Keratinocyte (primary cell): Measurements from ENCODE around the gene ASCL4. TPM values are rescaled to one million over a fixed set of nuclear protein-coding genes. Genes with fewer than 3 reads are reported as not detected.

Experiments used
- DNase-seq: peaks from one replicate; pipeline ENCODE4 v3.0.0-alpha.2; 2011; ENCODE audit warnings: low read depth, missing footprints, low spot score
- FAIRE-seq: peaks from 2 replicates; lab custom pipeline; 2011; peaks lifted over from hg19 to GRCh38; lab: Jason Lieb, UNC
- H2AFZ ChIP-seq: 2 replicates; pipeline ENCODE4 v1.6.0; 2012; ENCODE audit warnings: low read length, control low read depth, inconsistent platforms; ENCODE audit not compliant: control insufficient read depth
- H3K27ac ChIP-seq: 2 replicates; pipeline ENCODE4 v1.5.1; 2011; ENCODE audit warnings: low read length; ENCODE audit not compliant: control insufficient read depth, insufficient read depth
- H3K27me3 ChIP-seq: 3 replicates; pipeline ENCODE4 v1.6.0; 2011; ENCODE audit warnings: low read length; ENCODE audit not compliant: control insufficient read depth, insufficient read depth; ENCODE audit errors: extremely low read depth
- H3K36me3 ChIP-seq, 2 experiments: 2 replicates in 1 of 2; 3 replicates in 1 of 2; pipeline ENCODE4 v1.5.1; 2011; ENCODE audit warnings: low read length in 2 of 2, mild to moderate bottlenecking in 1 of 2; ENCODE audit not compliant: control insufficient read depth in 2 of 2, insufficient read depth in 2 of 2; ENCODE audit errors: extremely low read depth in 1 of 2
- H3K4me1 ChIP-seq: 3 replicates; pipeline ENCODE4 v1.5.1; 2011; ENCODE audit warnings: low read length; ENCODE audit not compliant: control insufficient read depth, insufficient read depth; ENCODE audit errors: extremely low read depth
- H3K4me2 ChIP-seq: 3 replicates; pipeline ENCODE4 v1.6.0; 2011; ENCODE audit warnings: low read depth, low read length; ENCODE audit not compliant: control insufficient read depth, insufficient read depth; ENCODE audit errors: extremely low read depth
- H3K4me3 ChIP-seq, 3 experiments: fragments of 200-600 bp in 1 of 3; sonication (generic) in 1 of 3; 2 replicates in 2 of 3; 3 replicates in 1 of 3; pipeline ENCODE4 v1.5.1; 2011 to 2016; ENCODE audit warnings: low read length in 3 of 3, mild to moderate bottlenecking in 3 of 3, control low read depth in 2 of 3, inconsistent platforms in 1 of 3, low read depth in 1 of 3, mixed read lengths in 1 of 3, mixed run types in 1 of 3, moderate library complexity in 1 of 3; ENCODE audit not compliant: control insufficient read depth in 2 of 3, insufficient read depth in 2 of 3; ENCODE audit errors: extremely low read depth in 1 of 3
- H3K79me2 ChIP-seq: 2 replicates; pipeline ENCODE4 v1.6.0; 2012; ENCODE audit warnings: low read length; ENCODE audit not compliant: control insufficient read depth, insufficient read depth
- H3K9ac ChIP-seq: 3 replicates; pipeline ENCODE4 v1.6.0; 2011; ENCODE audit warnings: low read length; ENCODE audit not compliant: control insufficient read depth, insufficient read depth; ENCODE audit errors: extremely low read depth
- H3K9me1 ChIP-seq: 3 replicates; pipeline ENCODE4 v1.6.0; 2011; ENCODE audit warnings: low read length; ENCODE audit not compliant: control insufficient read depth, insufficient read depth; ENCODE audit errors: extremely low read depth
- H3K9me3 ChIP-seq: 2 replicates; pipeline ENCODE4 v1.5.1; 2012; ENCODE audit warnings: low read depth, low read length; ENCODE audit not compliant: control insufficient read depth
- H4K20me1 ChIP-seq: 3 replicates; pipeline ENCODE4 v1.6.0; 2011; ENCODE audit warnings: low read length; ENCODE audit not compliant: control insufficient read depth, insufficient read depth; ENCODE audit errors: extremely low read depth
- EZH2 ChIP-seq: IDR thresholded peaks from one replicate; pipeline ENCODE4 v1.6.1; 2012; ENCODE audit warnings: inconsistent platforms, mild to moderate bottlenecking, low read length, moderate library complexity
- dilution Hi-C: fragments of 300-500 bp; cut with MboI; formaldehyde crosslinking; loops from one replicate; pipeline ENCODE4 v1.7.0; 2020; ENCODE audit warnings: low sequenced_read_pairs; ENCODE audit not compliant: extremely low pct_ligation_motif_present
- polyA plus RNA-seq, 5 experiments: library from polyadenylated mRNA; depleted of rRNA in 3 of 5; stranded (reverse) in 3 of 5; stranded (forward) in 1 of 5; unstranded in 1 of 5; fragments of >200 nt; gene quantifications; 1 replicate in 1 of 5; 2 replicates in 3 of 5; 3 replicates in 1 of 5; pipeline versions ENCODE4 v1.2.1 to v1.2.3, GENCODE V29; 2011 to 2012; ENCODE audit warnings: missing spikeins in 2 of 5, low read depth in 1 of 5, low replicate concordance in 1 of 5
- TF ChIP-seq, protein P1 (sequence below), 3 experiments: IDR thresholded peaks in 1 of 3; conservative IDR thresholded peaks in 1 of 3; optimal IDR thresholded peaks in 1 of 3; 2 replicates in 2 of 3; 3 replicates in 1 of 3; pipeline versions ENCODE3 to v1.5.1; 2011; ENCODE audit warnings: low read length in 3 of 3, mild to moderate bottlenecking in 3 of 3, moderate library complexity in 2 of 3, control low read depth in 1 of 3, inconsistent platforms in 1 of 3; ENCODE audit not compliant: insufficient read depth in 2 of 3; ENCODE audit errors: extremely low read depth in 1 of 3

ASCL4 gene
- polyA plus RNA-seq, 1 donor (not counting 4 experiments of a cell fraction or from before 2014, with no cell fraction given) = not detected

DNA sequence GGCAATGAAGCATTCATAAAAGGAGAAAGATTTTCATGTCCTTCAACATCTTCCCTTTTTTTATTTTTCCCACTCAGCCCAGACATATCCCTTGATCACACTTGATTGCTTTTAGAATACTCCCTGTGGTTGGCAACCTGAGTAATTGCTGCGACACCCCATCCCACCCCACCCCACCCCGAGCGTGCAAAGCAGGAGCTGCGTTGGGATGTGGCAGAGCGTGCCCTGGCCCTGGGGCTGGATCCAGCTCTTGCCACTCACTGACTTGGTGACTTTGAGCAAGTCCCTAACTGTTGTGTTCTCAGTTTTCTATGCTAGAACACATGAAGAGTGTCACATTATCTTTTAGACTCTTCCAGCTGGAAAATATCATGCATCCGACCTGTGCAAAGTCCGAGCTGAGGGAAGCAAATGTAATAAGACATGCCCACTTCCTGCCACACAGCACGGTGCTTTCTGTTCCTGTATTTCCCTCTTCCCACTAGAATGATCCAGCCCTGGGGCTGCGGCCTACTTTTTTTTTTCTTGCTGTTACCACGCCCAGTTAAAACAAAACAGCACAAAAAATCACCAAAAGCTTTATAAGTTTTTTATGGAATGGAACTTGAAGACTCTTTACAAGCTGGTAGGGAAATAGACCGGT, 4.0 kb downstream of the ASCL4 start:
- no peak overlapping the region for H3K9ac ChIP-seq
- no peak overlapping the region for H3K4me3 ChIP-seq
- H3K79me2 ChIP-seq = no peaks in the 10 kb centered on the region
- no peaks in the 10 kb centered on the region for H3K9me3 ChIP-seq
- dilution Hi-C loops = no loop called here
- no peak overlapping the region for H3K27ac ChIP-seq
- H3K9me1 ChIP-seq = no peaks in the 10 kb centered on the region
- DNase-seq (no peak), FAIRE-seq (peak; percentile 60)
- H3K4me2 ChIP-seq = peak overlapping the region; percentile 41
- H3K36me3 ChIP-seq = no peaks in the 10 kb centered on the region
- H3K4me1 ChIP-seq = peaks cover 3% of the 10 kb centered on the region
- H3K27me3 ChIP-seq = peaks cover 35% of the 10 kb centered on the region
- TF ChIP-seq EZH2 = no peak
- TF ChIP-seq, protein P1, sequence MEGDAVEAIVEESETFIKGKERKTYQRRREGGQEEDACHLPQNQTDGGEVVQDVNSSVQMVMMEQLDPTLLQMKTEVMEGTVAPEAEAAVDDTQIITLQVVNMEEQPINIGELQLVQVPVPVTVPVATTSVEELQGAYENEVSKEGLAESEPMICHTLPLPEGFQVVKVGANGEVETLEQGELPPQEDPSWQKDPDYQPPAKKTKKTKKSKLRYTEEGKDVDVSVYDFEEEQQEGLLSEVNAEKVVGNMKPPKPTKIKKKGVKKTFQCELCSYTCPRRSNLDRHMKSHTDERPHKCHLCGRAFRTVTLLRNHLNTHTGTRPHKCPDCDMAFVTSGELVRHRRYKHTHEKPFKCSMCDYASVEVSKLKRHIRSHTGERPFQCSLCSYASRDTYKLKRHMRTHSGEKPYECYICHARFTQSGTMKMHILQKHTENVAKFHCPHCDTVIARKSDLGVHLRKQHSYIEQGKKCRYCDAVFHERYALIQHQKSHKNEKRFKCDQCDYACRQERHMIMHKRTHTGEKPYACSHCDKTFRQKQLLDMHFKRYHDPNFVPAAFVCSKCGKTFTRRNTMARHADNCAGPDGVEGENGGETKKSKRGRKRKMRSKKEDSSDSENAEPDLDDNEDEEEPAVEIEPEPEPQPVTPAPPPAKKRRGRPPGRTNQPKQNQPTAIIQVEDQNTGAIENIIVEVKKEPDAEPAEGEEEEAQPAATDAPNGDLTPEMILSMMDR (optimal IDR thresholded peaks at IDR 0.05 in 1 of 3, IDR thresholded peaks at IDR 0.05 in 1 of 3, conservative IDR thresholded peaks at IDR 0.05 in 1 of 3; ENCODE audit: extremely low read depth in 1 of 3, insufficient read depth in 2 of 3, low read length in 3 of 3) = no peak
- H2AFZ ChIP-seq = peak overlapping the region; percentile 57
- no peaks in the 10 kb centered on the region for H4K20me1 ChIP-seq

DNA sequence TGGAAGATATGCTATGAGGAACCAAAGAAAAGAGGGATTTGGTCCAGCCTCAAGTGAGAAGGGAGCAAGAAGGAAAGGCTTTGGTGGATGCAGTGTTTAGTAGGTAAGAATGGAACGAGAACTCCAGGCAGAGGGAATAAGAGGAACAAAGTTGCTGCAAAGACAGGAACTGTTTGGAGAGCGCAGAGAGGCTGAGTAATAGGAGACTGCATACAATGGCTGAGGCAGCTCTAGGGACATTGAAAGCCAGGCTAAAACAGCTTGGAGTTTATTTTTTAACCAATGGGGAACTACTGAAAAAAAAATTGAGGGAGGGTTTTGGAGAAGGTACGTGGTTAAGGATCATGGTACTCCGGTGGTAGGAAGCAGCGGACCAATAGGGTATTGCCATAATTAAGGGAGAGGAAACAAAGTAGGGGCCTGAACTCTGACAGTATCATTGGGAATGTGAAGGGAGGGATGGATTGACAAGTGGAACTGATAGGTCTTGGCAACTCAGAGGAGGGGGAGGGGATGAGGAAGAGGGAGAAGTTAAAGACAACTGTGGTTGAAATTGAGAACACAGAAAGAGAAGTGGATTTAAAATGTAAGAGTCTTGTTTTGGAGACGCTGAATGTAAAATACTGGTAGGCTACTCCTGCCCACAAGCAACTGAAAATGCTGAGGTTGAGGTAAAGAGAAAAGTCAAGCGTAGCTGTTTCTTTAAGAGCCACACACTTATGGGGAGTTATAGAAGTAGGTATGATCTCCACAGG, 4.8 kb downstream of the ASCL4 start:
- Histone ChIP-seq H3K4me3 (no peak overlapping the region), H4K20me1 (no peaks in the 10 kb centered on the region), H3K27me3 (peaks cover 28% of the 10 kb centered on the region), H3K9me1 (no peaks in the 10 kb centered on the region), H3K79me2 (no peaks in the 10 kb centered on the region), H3K9me3 (no peaks in the 10 kb centered on the region), H3K4me2 (no peak overlapping the region), H3K36me3 (no peaks in the 10 kb centered on the region), H3K4me1 (peaks cover 3% of the 10 kb centered on the region), H3K9ac (no peak overlapping the region), H2AFZ (no peak overlapping the region), H3K27ac (no peak overlapping the region)
- TF ChIP-seq EZH2 = no peak
- TF ChIP-seq, protein P1 (optimal IDR thresholded peaks at IDR 0.05 in 1 of 3, IDR thresholded peaks at IDR 0.05 in 1 of 3, conservative IDR thresholded peaks at IDR 0.05 in 1 of 3; ENCODE audit: extremely low read depth in 1 of 3, insufficient read depth in 2 of 3, low read length in 3 of 3) = no peak
- DNase-seq (no peak), FAIRE-seq (no peak)
- dilution Hi-C loops = no loop called here
